HG03045 (cell line): ENCODE measurements around the gene GRB2.
"Not testable (repeated sequence)": the region's sequence is repeated elsewhere in the genome, so short reads cannot be mapped to it uniquely, and the experiment has no call there.

Experiments
- ATAC-seq: cut with Tn5 transposase; IDR thresholded peaks from one replicate; pipeline ENCODE4 v1.9.1; 2021; ENCODE audit warnings: mild to moderate bottlenecking, moderate library complexity; ENCODE audit not compliant: unreplicated experiment

Gene GRB2

GRCh38 chr17:75288770-75289114 lies 116.7 kb downstream of the GRB2 start:
- ATAC-seq = peak; percentile 23

GRCh38 chr17:75288359-75288758 lies 117.1 kb downstream of the GRB2 start:
- ATAC-seq = no peak

GRCh38 chr17:75287221-75287620 lies 118.3 kb downstream of the GRB2 start:
- no peak for ATAC-seq

DNA sequence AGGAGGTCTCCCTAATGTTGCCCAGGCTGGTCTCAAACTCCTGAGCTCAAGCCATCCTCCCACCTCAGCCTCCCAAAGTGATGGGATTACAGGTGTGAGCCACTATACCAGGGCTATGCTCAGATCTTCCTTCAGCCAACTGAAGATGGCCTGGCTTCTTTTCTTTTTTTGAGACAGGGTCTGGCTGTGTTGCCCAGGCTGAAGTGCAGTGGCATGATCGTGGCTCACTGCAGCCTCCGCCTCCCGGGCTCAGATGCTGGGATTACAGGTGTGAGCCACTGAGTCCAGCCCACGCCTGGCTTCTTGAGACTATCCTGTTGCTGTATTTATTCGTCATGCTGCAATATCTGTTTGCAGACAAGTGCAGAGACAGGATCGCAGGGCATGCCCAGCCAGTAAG lies 120.4 kb downstream of the GRB2 start:
- no peak for ATAC-seq

DNA sequence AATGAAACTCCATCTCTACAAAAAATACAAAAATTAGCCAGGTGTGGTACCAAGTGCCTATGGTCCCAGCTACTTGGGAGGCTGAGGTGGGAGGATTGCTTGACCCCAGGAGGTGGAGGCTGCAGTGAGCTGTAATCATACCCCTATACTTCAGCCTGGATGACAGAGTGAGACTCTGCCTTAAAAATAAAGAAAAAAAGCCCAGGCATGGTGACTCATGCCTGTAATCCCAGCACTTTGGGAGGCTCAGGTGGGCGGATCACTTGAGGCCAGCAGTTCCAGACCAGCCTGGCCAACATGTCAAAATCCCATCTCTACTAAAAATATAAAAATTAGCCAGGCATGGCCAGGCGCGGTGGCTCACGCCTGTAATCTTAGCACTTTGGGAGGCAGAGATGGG lies 125.3 kb downstream of the GRB2 start:
- not testable (repeated sequence) for ATAC-seq

DNA sequence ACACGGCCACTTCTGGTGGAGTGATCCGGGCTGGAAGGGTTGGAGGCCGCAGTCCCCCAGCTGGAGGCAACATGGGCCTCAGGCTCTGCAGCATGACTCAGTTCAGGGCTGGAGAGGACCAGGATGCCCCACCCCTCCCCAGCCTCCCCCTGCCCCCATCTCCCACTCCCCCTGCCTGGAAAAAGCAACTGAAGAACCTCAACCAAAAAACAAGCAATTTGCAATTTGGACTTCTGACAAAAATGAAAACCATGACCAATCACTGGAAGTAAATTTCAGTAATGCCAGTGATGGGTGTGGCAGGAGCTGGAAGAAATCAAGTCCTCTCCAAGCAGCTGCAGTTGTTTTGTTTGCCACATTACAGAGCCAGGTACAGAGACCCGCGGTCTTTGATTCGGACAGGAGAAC lies 127.8 kb downstream of the GRB2 start:
- no peak for ATAC-seq

DNA sequence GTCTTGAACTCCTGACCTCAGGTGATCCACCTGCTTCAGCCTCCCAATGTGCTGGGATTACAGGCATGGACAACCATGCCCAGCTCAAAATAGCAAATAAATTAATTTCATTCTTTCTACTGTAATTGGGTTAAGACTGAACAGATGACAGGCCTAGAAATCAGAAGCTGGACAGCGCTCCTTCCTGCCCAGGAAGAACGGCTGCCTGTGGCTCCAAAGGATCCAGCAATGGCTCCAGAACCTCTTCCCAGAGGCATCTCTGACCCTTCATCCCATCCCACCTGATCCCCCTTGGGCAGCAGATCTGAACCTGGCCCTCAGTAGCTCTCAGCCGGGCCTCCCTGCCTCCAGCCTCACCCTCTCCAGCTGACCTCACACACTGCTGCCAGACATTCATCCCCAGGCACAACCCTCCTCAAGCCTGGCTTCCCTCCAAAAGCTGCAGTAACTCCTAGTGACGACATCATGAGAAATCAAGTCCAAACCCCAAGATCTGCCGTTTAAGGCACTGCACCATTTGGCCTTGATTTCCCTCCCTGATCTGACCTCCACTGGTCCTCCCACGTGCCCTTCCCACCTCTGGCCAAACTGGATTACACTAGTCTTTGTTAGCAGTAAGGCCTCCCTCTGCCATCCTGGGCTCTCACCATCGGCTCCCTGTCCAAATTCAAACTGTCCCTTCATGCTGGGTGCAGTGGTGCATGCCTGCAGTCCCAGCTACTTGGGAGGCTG lies 131.3 kb downstream of the GRB2 start:
- ATAC-seq = no peak

GRCh38 chr17:75272848-75273184 lies 132.7 kb downstream of the GRB2 start:
- no peak for ATAC-seq

DNA sequence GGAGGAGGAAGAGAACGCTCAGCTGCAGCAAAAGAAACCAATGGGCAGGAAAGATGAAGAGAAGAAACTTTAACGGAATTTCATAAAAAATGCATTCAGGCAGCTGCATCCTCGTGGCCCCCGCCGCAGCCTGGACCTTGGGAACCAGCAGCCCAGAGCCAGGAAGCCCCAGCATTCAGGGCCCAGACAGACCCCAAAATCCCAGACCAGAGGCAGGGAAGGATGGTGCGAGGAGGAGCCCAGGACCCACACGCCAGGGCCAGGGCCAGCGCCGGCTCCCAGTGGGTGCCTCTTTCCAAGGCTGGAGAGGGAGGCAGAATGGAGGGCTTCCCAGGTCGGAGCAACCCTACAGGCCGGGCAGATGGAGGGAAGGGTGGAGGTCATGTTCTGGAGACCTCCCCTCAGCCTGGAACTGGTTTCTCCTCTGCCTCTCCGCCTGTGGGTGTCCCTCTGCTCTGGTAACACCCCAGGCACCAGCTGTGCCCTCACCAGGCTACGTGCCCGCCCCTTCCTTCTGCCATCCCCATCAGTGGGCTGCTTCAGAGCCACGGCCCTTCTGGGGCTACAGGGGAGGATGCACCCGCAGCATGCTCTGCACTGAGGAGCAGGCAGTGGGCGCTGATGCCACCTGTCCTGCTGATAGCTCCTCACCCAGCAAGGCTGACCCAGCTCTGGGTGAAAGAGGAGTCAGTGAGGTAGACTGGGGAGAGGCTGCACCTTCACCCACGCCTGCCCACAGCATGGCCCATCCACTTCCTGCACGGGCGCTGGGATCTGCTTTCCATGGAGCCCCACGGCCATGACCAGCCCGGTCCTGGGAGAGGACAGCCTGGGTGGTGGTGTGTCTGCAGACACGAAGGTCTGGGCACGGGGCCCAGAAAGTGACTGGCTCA lies 133.3 kb downstream of the GRB2 start:
- ATAC-seq = no peak

DNA sequence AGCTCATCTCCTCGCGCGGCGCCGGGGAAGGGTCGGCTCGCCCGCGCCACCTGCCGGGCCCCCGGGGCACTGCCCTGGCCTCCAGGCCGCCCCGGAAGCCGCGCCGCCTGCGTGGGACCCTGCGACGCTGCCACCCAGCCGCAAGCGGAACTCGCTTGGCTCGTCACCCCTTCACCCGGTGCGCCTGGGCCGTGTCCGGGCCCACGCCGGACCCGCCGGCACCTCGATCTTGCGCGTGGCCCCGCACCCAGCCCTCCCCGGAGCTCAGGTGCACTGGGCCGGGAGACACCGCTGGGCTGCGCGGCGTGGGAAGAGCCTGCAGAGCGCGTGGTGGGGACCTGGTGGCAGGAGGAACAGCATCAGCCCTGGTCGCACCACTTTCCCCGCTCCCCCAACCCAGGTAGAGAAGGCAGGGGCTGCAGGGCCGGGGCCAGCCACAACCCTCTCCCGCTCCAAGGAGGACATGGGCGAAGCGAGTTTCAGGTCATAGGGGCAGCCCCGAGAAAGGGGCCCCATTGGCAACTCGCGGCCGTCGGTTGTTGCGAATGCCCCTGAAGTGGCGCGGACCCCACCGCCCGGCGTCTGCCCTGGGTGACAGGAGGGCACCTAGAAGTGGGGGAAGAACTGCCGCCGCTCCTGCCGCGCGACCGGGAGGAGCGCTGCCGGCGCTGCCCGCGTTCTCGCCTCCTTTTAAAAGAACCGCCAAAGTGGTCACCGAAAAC lies 134.1 kb downstream of the GRB2 start:
- peak; percentile 67 for ATAC-seq

- peak; percentile 17 for ATAC-seq
These were observed 134.6 kb downstream of the GRB2 start, which contains the start of gene MIF4GD for GRCh38 chr17:75270966-75271232. MIF4GD (minus strand) TSS chr17:75271231; CDS start chr17:75270195, 1,036 bp downstream.

DNA sequence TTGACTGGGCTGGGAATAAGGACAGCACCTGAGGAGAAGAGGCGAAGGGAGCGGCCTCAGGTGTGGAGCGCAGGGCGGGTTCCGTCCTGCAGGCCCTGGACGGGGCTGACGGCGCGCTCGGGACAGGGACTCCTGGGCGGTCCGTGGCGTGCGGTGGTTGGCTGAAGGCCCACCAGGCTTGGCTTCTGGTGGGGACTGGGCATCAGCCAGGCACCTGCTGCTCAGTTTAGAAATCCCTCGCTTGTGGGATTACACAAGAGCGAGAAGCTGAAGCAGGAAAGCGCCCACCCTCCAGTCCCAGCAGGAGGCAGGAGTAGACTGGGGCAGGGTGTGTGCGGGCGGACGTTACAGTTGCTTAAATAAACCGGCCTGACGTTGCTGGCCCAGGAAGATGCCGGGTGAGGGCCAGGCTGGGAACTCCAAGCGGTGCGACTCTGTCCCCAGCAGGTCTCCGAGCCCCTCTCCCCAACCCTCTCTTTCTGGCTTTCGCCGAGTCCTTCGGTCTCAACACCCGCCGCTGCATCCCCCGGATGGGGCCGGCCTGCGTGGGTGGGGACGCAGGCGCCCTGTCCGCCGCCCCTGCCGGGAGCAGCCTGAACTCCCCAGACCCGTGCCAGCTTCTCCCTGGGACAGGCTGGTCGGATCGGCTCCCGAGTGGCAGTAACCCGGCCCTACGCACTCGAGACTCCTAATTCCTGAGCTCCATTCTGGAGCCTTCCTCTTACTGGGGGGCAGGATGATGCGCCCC lies 135.1 kb downstream of the GRB2 start:
- ATAC-seq = peak; percentile 39

- no peak for ATAC-seq
These were observed 135.6 kb downstream of the GRB2 start for GRCh38 chr17:75269844-75270217.
